GM19193 (cell line): Measurements from ENCODE around the gene KRTAP10-7.
"Not testable (repeated sequence)": the region's sequence is repeated elsewhere in the genome, so short reads cannot be mapped to it uniquely, and the experiment has no call there.

Source experiments
- POLR2A ChIP-seq: IDR thresholded peaks from 4 replicates; pipeline ENCODE4 v1.6.1; 2011; ENCODE audit not compliant: insufficient read depth, insufficient read length; ENCODE audit errors: extremely low read depth

The KRTAP10-7 gene

DNA sequence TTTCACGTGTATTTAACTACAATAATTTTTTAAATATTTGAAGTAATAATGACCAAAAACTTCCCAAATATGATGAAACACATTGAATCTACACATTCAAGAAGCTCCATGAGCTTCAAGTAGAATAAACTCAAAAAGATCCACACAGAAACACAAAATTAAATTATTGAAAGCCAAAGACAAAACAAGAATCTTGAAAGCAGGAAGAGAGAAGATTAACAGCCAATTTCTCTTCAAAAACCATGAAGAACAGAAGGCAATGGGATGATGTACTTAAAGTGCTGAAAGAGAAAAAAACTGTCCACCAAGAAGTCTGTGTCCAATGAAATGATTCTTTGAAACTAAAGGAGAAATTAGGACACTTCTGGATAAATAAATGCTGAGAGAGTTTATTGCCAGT lies 31.7 kb downstream of the KRTAP10-7 start:
- TF ChIP-seq POLR2A: no peak

- no peak for TF ChIP-seq POLR2A
These were observed 36.0 kb downstream of the KRTAP10-7 start for GRCh38 chr21:44636209-44637017.

DNA sequence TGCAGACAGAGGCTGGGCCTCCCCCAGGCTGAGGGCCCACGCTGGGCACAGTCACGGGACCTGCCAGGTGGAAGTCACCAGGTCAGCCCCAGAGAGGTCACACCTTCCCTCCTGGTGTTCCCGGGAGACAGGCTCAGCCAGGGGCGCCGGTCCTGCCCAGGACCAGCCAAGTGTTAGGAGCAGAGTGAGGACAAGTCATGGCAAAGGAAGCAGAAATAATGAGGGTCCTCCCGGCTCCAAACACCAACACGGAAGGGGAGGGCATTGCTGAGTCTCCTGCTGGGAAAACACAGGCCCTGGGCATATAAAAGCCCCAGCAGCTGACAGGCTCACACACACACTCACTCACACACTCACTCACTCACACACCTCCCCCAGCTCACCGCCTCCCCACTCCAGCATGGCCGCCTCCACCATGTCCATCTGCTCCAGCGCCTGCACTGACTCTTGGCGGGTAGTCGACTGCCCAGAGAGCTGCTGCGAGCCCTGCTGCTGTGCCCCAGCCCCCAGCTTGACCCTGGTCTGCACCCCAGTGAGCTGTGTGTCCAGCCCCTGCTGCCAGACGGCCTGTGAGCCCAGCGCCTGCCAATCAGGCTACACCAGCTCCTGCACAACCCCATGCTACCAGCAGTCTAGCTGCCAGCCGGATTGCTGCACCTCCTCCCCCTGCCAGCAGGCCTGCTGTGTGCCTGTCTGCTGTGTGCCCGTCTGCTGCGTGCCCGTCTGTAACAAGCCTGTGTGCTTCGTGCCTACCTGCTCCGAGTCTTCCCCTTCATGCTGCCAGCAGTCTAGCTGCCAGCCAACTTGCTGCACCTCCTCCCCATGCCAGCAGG lies 36.8 kb downstream of the KRTAP10-7 start, which contains the start of gene KRTAP10-10:
TSS of gene KRTAP10-10 (plus strand) at position 339 of the 833 bp plus-strand sequence. CDS start at position 401, 62 bp downstream.
- TF ChIP-seq POLR2A: no peak

DNA sequence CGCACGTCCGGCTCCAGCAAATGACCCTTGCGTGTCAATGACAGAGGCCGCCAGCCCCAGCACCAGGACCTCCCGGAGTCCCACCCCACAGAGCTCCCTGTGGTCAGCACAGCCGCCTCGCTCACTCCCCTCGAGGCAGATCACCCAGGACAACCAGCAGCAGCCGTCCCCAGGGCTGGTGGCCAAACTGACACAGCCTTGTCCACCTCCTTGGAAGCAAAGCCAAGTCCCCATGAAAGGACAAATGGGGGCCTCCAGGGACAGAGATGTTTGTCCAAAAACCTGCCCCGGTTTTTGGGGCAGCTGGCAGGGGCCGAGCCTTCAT lies 38.9 kb downstream of the KRTAP10-7 start:
- TF ChIP-seq POLR2A: no peak

- no peak for TF ChIP-seq POLR2A
These were observed 40.4 kb downstream of the KRTAP10-7 start for GRCh38 chr21:44640761-44641160.

GRCh38 chr21:44643741-44644310 lies 43.4 kb downstream of the KRTAP10-7 start:
- TF ChIP-seq POLR2A: no peak

- no peak for TF ChIP-seq POLR2A
These were observed 44.5 kb downstream of the KRTAP10-7 start for GRCh38 chr21:44644878-44645277.

DNA sequence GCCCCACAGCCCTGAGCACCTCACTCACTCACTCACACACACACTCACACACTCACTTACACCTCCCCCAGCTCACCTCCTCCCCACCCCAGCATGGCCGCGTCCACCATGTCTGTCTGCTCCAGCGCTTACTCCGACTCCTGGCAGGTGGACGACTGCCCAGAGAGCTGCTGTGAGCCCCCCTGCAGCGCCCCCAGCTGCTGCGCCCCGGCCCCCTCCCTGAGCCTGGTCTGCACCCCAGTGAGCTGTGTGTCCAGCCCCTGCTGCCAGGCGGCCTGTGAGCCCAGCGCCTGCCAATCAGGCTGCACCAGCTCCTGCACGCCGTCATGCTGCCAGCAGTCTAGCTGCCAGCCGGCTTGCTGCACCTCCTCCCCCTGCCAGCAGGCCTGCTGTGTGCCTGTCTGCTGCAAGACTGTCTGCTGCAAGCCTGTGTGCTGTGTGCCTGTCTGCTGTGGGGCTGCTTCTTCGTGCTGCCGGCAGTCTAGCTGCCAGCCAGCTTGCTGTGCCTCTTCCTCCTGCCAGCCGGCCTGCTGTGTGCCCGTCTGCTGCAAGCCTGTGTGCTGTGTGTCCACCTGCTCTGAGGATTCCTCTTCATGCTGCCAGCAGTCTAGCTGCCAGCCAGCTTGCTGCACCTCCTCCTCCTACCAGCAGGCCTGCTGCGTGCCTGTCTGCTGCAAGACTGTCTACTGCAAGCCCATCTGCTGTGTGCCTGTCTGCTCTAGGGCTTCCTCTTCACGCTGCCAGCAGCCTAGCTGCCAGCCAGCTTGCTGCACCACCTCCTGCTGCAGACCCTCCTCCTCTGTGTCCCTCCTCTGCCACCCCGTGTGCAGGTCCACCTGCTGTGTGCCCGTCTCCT lies 46.2 kb downstream of the KRTAP10-7 start, which contains the start of gene KRTAP10-11:
TSS of gene KRTAP10-11 (plus strand) at position 49 of the 856 bp plus-strand sequence. CDS start at position 94, 45 bp downstream.
- TF ChIP-seq POLR2A: not testable (repeated sequence)

DNA sequence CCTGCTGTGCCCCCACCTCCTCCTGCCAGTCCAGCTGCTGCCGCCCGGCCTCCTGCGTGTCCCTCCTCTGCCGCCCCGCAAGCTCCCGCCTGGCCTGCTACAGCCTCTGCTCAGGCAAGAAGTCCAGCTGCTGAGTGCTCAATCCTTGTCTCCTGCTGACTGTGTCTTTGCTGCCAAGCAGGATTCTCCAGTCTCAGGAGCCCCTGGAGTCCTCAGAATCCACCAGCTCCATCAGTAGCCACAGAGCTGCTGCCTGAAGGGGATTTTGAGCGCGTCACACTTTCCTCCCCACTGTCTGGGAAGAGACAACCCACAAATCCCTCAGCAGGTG lies 46.8 kb downstream of the KRTAP10-7 start:
- no peak for TF ChIP-seq POLR2A

DNA sequence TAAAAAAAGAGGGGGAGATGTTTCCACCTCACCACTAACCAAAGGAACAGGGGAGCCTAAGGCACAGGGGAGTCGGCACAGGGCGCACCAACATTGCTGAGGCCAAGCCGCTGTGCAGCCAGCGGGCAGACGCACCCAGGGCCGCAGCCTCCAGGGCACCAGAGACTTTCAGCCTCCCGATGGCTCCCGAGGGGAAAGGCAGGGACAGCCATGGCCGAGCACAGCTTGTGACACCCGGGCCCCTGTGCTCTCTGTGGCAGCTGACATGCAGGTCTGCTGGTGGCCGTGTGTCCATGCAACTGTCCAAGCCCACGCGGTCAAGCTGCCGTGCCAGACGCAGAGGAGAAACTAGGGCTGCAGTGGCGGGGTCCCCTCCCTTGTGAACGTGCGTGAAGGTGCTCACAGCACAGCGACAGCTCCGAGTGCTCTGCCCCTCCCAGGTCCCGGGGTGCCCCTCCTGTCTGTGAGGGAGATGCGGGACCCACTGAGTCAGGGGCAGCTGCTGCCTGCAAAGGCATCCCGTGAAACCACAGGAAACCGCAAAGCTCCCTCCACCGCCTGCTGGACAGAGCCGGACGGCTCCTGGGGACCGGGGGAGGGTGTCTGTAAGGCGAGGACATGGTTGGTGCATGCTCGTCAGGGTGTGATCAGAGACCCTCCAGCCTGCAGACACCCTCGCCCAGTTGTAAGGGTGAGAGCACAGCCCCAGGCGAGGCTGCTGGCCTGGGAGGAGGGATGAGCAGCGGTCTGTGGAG lies 48.3 kb downstream of the KRTAP10-7 start:
- TF ChIP-seq POLR2A: no peak

DNA sequence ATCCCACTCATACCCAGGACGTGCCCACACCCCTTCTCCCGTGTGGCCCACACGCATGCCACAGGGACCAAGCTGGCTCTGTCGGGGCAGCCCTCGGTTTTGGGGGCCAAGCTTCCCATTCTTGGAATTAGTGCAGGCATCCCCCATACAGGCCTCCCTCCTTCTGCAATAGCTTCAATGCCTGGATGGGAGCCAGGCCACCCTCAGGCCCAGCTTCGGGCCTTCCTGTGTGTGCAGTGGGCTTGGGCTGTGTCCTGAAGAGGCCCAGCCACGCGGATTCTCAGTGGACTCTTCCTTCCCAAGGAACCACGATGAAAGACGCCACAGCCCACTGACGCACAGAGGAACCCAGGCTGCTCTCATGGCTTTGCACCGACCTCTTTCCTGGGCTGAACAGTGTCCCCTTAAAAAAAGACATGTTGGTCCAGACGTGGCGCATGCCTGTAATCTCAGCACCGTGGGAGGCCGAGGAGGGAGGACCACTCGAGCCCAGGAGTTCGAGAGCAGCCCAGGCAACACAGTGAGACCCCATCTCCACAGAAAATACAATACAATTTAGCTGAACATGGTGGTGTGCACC lies 49.2 kb downstream of the KRTAP10-7 start:
- TF ChIP-seq POLR2A: no peak

GRCh38 chr21:44650265-44650972 lies 50.0 kb downstream of the KRTAP10-7 start:
- no peak for TF ChIP-seq POLR2A
